ENCODE measurements around the gene OR10T2.
"Not testable (repeated sequence)": the region's sequence is repeated elsewhere in the genome, so short reads cannot be mapped to it uniquely, and the experiment has no call there.

Gene OR10T2

GRCh38 chr1:158355773-158356285 lies 43.4 kb downstream of the OR10T2 start:
- DNase-seq: no peak

GRCh38 chr1:158354255-158354654 lies 45.0 kb downstream of the OR10T2 start:
- no peak for DNase-seq

- no peak for DNase-seq
Measured at GRCh38 chr1:158353303-158354075, 45.8 kb downstream of the OR10T2 start, which contains the start of gene CD1E. TSS of gene CD1E (plus strand) at chr1:158353894. CDS start at chr1:158353989, 95 bp downstream.

GRCh38 chr1:158348946-158349345 lies 50.3 kb downstream of the OR10T2 start:
- not testable (repeated sequence) for DNase-seq

Data from fibroblast of skin of back (primary cell).